Stimulated activated CD4-positive, alpha-beta T cell treated with anti-CD3 and anti-CD28 coated beads, TNF-alpha, amount 100 ng/mL, for 48 hours (primary cell): ENCODE measurements around the gene SNRNP200.
A peak's percentile ranks its signal among the peaks of the same experiment; 100 is the strongest.
"Not testable (repeated sequence)": the region's sequence is repeated elsewhere in the genome, so short reads cannot be mapped to it uniquely, and the experiment has no call there.

ENCODE experiments used
- DNase-seq, 3 donors: peaks; one replicate each; pipeline ENCODE4 v3.0.0-alpha.2; 2020; ENCODE audit warnings: low read depth in 3 of 3

The SNRNP200 gene

DNA sequence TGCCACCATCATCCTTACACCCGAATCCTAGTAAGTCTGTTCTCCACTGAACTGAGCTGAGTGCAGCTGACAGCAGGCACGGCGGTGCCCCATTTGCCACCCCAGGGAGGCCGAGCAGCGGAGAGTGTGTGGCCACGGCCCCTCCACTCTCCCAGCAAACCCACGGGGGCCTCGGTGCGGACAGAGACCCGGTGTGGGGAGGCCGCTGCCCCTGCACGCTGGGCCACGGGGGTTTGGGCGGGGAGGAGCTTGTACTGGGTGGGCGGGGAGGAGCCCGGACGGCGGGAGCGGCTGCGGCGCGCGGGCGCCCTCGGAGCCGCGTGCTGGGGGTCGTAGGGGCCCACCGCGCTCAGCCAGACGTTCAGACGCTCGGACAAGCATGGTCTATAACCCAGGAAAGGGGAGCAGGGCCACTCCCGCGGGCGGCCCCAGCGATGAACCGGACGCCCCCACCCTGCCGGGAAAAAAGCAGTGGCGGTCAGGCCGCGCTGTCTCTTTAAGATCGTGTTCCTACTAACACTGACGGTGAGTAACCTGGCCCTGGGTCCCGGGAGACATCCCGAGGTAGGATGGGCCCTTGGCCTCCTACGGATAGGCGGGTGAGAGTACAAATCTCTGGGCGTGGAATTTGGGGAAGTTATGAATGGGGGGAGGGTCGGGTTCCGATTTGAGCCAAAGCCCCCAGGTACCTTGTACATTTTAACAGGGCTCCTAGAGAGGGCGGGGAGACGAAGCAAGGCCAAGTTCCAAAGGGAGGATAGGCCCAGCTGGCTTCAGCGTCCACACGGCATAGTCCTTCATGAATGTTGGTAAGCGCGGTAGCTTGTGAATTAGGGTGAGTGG, 19.9 kb upstream of the SNRNP200 start, which contains the start of gene ITPRIPL1:
Gene ITPRIPL1, plus strand, starts transcription at position 277 of the 843 bp plus-strand sequence. Its CDS starts 523 bp downstream, at position 800.
- DNase-seq = peak in 1 of 3 donors; percentile 52

DNA sequence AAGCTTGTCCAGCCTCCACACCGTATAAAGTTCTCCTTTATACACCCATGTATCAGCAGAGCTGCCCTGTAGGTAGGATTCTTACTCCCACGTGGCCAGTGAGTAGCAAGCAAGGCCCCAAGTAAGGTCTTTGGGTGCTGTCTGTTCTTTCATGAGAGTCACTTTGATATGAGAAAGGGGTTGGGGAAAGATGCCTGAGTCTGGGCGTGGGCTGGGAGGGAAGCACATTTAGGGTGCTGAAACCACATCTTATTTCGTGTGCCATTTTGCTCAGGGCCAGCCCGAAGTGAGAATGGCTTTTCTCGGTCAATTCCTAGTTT, 19.3 kb upstream of the SNRNP200 start:
- DNase-seq = peak in 1 of 3 donors; percentile 38

DNA sequence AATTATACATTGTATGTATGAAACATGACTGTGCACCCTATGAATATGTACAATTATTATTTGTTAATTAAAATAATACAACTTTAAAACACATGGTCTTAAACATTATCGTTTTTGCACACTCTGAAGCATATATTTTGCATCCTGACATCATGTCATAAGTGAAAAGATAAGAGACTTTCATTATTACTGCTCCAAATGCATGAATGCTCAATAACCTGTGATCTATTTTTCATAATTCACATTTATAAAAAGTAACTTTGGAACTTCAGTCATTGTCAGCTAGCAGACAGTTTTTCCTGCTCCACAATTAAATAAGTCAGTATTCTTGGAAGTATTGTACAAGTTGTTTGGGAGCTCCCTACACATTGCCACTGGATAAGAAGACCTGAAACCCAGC, 18.5 kb upstream of the SNRNP200 start:
- no peak for DNase-seq

DNA sequence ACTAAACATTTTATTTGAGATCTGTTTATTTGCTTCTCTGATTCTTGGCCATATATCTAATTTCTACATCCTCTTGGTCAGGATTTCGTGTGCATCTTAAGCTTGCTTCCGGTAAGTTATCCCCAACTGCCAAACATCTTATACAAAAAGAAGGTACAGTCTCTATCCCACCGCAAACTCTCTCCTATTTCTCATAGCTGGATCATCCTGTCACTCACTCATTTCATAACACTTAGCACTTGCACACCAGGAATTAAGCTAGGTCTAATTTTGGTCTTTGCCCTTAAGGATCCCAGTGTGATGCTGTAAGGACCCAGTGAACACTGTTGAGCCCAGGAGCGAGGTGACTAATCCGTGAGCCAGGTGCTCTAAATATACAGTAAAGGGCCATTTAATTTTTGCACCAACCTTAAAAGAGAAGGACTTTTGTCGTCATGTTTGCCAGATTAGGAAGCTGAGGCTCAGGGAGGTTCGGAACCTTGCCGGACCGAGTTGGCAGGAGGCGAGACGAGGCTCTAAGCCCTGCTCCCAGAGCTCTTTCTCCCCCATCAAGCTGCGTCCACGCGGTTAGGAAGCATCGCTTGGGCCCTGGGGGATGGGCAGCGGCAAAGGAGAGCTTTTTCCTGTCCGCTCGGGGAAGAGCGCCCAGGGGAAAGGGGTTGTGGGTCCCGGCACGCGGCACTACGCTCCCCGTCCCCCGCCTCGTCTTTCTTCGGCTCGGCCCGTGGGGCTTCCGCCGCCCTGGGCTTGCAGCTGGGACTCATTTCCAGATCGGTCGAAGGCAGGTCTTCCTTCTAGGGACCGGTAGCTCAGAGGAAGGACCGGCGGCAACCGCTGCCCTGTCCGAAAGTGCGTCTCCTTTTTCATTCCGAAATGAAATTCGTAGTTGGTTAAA, 15.6 kb upstream of the SNRNP200 start:
- DNase-seq = peak in 1 of 3 donors; percentile 24

DNA sequence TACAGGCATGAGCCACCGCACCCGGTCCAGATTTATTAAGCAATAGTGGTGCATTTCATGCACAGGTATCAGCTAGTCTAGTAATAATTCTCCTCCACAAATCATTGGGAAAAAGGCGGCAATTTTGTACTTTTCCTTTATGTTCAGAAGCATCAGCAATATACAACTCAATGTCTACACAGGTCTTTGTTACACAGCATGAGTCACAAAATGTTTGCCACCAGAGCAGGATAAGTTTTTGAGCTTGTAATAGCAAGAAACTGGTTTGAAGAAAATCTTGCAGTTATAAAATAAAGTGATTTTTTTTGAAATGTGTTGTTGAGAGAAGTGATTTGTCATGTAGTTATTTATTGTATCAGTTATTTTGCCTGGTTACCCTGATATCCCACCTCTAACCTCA, 15.0 kb upstream of the SNRNP200 start:
- DNase-seq = no peak

DNA sequence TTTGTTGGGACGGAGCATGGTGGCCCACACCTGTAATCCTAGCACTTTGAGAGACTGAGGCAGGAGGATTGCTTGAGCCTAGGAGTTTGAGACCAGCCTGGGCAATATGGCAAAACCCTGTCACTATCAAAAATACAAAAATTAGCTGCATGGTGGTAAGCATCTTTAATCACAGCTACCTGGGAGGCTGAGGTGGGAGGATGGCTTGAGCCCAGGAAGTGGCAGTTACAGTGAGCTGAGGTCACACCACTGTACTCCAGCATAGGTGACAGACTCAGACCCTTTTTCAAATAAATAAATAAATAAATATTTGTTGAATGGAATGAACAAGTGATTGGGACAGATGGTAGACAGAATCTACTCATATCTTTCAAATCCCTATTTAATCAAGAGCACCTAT, 14.1 kb upstream of the SNRNP200 start:
- DNase-seq = no peak

DNA sequence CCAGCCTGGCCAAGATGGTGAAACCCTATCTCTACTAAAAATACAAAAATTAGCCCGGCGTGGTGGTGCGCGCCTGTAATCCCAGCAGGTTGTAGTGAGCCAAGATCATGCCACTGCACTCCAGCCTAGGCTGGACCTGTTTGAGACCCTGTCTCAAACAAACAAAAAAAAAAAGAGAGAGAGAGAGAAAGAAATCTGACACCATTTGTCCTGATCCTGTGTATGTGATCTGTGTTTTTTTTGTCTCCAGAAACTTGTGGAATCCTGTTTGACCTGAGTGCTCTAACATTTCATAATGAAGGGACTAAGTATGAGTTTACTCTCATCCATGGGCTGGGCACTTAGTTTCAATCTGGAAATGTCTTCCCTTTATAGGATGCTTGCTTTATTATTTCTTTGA, 13.4 kb upstream of the SNRNP200 start:
- no peak for DNase-seq

DNA sequence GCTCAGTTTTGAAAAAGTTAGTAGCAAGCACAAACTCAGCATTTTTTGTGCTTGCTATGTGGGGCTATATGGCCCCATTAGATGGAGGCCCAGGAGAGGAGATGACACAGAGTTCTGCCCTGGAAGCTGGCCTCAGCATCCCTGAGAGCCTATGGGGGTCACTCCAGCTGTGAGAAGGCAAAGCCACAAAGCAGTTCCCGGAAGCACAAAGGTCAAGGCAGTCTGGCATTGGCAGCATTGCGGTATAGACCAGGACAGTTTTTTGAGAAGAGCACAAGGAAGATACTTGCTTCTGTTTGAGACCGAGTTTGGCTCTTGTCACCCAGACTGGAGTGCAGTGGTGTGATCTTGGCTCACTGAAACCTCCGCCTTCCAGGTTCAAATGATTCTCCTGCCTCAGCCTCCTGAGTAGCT, 12.2 kb upstream of the SNRNP200 start:
- DNase-seq = no peak

DNA sequence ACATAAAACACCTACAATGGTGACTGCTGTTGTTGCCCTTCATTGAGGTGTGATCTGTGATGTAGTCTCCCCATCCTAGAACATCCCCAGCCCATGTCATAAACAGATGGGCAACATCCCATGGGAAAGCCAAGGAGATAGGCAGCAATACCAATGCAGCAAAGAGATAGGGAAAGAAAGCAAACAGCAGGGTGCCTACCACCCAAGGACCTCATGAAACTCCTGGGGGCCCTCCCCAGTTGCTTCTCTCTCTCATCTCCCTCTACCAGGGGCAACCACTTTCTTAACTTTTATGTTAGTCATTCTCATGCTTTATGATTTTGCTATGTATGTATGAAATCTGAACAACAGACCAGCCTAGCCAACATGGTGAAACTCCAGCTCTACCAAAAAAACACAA, 11.7 kb upstream of the SNRNP200 start:
- DNase-seq = no peak

DNA sequence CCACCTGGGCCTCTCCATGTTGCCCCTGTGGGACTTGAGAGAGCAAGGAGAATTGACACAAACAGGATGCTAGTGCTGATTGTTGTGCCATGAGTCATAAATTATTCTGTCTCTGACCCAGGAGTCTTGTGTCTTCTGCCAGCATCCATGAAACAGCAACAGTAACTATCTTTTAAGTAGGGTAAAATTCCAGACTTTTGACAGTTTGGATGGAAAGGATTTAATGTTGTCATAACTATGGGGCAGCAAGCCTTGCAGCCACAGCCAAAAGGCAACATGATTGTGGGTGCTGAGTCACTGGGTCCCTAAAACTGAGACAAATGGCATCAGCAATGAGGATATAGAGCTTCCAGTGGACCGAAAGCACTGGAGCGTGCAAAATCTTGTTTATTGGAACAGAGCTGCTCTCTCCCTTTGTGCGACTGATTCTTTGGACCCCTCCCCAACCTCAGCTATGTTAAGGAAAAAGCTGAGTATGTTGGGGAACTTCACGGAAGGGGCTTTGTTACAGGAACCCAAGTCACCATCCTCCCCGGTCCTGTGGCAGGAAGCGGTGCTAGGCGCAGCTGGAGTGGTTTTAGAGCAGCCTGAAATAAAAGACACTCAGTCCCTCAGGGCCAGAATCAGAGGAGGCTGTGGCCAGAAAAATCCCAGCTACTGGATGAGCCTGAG, 10.2 kb upstream of the SNRNP200 start:
- no peak for DNase-seq

DNA sequence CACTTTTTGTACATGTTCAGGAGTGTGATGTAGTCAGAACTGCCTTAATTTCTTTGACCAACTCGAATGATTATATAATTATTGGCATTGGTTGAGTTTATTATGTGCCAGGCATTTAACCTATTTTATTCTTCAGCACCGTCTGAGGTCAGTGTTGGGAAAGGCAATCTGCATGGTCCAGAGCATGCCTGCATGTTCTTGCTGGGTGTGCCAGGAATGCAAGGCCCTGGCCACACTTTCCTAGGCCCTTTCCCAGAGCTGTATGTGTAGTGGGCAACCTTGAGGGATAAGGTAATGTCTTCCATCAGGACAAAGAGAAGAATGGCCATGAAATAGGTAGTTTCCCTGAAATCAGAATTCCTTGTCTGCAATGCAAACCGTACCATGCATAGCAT, 9.7 kb upstream of the SNRNP200 start:
- DNase-seq = no peak

DNA sequence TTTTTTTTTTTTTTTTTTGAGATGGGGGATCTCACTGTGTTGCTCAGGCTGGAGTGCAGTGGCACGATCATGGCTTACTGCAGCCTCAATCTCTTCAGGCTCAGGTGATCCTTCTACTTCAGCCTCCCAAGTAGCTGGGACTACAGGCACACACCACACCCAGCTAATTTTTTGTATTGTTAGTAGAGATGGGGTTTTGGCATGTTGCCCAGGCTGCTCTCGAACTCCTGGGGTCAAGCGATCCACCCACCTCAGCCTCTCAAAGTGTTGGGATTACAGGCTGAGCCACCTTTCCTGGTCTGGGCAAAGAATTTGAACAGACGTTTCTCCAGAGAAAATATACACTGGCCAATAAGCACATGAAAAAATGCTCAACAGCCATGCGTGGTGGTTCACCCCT, 2.9 kb upstream of the SNRNP200 start:
- DNase-seq = no peak

DNA sequence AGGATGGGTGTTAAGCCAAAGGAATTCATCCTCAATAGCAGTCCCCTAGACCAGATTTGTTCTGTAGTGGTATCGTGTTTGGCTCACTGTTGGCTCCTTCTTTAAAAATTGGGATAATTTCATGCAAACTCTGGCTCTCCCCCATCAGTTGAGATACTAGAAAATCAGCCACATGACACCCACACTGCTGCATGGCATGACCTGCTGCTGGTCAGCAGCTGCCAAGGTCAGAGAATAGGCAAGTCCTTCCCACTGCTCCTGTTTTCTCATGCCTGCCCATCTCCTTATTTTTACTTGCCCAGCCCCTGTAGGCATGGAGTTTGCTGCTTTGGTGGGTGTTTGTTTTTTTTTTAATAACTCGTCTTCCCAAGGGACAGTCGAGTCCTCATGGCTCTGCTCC, 1.0 kb upstream of the SNRNP200 start:
- DNase-seq = no peak

DNA sequence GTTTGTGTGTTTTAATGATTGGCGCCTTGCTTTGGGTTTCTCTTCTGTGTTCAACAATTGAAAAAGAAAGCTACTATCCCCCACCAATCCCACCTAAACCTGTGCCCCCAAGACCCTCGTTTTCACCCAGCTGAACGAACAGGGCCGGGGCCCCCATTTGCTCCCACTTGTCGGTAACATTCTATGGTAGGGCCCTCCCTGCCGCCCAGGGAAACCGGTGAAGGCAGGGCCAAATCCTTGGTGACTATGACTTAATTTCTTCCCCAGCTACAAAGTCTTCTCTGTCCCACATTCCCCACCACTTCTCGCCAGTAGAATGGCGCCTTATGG, 598 bp upstream of the SNRNP200 start:
- DNase-seq = no peak

DNA sequence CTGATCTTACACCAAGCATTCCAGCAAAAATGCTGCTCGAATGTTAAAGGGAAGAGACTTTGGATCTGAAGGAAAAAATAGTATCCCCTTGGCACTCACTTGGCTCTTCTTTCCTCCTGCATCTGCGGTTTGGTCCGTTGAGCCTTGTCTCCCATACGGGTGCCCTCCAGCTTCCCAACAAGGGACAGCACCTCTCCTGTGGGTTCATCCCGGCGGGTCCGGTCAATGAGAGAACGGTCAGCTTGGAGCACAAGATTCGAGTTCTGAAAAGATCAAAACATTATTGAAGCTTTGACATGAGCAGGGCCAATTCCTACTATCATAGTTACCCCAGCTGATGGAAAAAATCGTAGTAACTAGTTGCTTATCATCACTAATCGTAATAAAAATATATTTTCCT, 740 bp downstream of the SNRNP200 start:
- DNase-seq = no peak

DNA sequence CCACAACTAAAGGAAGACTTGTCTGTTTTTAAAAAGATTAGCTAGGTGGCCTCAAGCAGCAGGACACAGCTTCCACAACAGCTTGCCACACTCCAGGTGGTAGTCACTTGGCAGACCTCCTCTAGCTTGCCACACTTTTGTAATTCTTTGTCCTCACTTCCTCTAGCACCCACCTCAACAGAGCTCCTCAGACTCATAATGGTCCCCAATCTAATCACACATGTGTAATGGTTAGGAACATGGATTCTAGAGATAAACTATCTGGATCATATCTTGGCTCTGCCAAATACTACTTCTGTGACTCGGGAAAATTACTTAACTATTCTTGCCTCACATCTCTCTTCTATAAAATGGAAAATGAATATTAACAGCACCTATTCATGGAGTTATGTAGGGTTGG, 3.5 kb downstream of the SNRNP200 start:
- no peak for DNase-seq

DNA sequence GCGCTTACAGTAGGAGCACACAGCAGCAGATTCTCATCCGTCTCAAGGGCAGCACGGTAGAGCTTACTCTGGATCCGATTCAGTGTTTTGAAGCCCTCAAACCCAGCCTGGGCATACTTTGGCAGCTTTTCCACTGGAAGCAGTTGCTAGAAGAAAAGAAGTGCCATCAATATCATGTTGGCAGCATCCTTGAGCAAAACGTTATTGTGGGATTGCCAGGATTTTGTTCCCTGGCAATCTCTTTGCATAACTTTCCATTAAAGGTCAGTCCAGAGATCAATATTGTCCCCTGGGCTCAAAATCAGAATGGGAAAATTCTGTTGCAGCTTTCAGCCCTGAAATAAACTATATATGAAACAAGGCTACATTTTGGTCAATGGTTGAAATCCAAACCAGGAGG, 8.4 kb downstream of the SNRNP200 start:
- DNase-seq = no peak

DNA sequence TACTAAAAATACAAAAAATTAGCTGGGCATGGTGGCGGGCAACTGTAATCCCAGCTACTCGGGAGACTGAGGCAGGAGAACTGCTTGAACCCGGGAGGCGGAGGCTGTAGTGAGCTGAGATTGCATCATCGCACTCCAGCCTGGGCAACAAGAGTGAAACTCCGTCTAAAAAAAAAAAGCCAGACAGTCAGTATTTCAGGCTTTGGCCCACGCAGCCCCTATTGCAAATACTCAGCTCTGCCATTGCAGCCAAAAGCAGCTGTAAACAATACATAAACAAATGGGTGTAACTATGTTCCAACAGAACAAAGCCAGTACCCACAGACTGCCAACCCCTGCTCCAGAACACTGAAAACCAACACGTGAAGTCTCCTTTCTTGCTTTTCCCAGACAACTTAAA, 11.1 kb downstream of the SNRNP200 start:
- DNase-seq = not testable (repeated sequence)

DNA sequence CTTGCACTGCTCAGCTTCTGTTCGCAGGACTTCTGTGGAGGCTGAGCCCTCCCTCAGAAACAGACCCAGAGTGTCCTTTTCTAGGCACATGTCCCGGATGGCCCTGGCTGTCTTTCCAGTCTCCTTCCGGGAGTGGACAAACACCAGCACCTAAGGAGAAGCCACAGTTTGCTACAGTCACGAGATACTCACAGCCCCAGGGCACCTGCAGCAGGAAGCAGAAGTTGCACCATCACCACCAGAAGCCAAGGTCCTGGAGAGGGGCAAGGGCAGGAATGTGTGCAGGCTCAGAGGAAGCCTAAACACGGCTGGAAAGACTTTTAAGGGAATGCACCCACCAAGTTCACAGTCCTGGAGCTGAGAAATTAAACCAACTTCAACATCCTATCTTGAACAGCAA, 13.6 kb downstream of the SNRNP200 start:
- DNase-seq = no peak

DNA sequence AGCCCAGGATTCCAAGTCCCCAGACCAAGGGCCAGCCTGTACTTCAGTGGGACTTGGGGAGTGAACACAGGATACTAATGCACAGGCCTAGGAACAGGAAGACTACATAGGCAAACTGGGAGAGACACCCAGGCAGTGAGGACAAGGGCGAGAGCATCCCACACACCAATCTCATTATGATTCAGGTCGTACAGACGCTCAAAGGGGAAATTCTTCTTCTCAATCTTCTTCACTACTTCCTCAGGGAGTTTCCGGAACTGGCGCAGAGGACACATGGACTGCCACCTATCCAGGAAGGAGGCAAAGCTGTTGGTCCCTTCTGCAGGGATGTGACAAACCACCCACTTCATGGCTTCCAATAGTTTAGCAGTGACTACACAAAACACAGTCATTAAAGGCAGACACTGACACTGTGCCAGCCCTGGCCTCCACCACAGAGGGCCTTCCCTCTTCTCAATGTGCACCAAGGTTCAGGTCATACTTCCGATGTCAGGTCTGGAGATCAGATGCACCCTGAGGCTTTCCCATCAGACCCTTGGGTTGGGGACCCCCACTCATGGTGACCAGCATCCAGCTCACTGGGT, 18.0 kb downstream of the SNRNP200 start:
- DNase-seq = no peak

DNA sequence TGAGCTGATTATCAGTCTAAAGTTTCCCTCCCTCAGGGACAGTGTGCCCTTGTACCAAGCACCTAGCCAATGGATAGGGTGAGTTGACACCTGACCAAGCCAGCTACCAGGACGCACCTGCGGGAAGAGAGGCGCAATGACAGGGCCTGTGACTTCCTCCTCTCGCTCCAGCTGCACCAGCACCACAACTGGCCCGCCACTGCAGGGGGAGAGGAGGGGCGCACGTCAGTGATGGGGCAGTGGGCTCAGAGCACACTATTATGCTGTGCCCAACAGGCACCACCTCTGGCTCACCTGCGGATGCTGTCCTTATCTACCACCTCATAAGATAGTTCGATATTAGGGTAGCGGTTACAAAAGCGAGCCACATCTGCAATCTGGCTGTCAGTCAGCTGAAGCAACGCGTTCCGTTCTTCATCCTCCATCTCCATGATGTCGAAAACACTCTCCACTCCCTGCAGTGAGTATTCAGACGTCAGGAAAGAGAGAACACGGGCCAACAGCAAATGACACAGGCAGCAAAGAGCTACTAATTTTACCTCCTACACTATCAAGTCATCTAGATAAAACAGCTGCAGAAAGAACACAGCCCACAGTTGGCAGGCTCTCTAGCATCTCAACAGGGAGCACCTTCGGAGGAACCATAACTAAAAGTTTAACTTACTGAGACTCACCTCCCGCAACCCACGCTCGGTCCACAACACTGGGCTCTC, 28.4 kb downstream of the SNRNP200 start:
- no peak for DNase-seq
